Measurements from ENCODE around the gene SNED1.

SNED1 gene

GRCh38 chr2:240997856-240998705 lies at the start of gene SNED1:
SNED1 (plus strand) TSS chr2:240998618; CDS start chr2:240998838, 220 bp downstream.
- ChIA-PET POLR2A (no interaction called here), CTCF (no interaction called here)
- no peak for TF ChIP-seq CTCF (IDR thresholded peaks at IDR 0.05; ENCODE audit: insufficient read depth, low read length, missing control alignments)
- DNase-seq (ENCODE audit: low read depth, low spot score) = no peak
- peak within 1 kb of the TSS; percentile 58 for H3K4me3 ChIP-seq (ENCODE audit: low read depth, low read length)

GRCh38 chr2:240948905-240949790 lies 49.3 kb upstream of the SNED1 start:
- POLR2A ChIA-PET = no interaction called here
- CTCF ChIA-PET = interaction anchor here (1.2 kb wide), 1 partner anchor 36 kb away, joined by 3 read pairs; no protein-coding TSS in a partner anchor
- no peak for TF ChIP-seq CTCF (IDR thresholded peaks at IDR 0.05; ENCODE audit: insufficient read depth, low read length, missing control alignments)
- no peak overlapping the region for H3K4me3 ChIP-seq (ENCODE audit: low read depth, low read length)
- no peak for DNase-seq (ENCODE audit: low read depth, low spot score)

- ChIA-PET POLR2A (no interaction called here), CTCF (interaction anchor here (1.2 kb wide), 1 partner anchor 36 kb away, joined by 3 read pairs; no protein-coding TSS in a partner anchor)
- H3K4me3 ChIP-seq (ENCODE audit: low read depth, low read length) = no peak overlapping the region
- DNase-seq (ENCODE audit: low read depth, low spot score) = no peak
- no peak for TF ChIP-seq CTCF (IDR thresholded peaks at IDR 0.05; ENCODE audit: insufficient read depth, low read length, missing control alignments)
Observed at GRCh38 chr2:240949791-240950705, 48.4 kb upstream of the SNED1 start.

- no peak for DNase-seq (ENCODE audit: low read depth, low spot score)
- TF ChIP-seq CTCF (IDR thresholded peaks at IDR 0.05; ENCODE audit: insufficient read depth, low read length, missing control alignments) = no peak
- CTCF ChIA-PET = interaction anchor here (0.9 kb wide), 1 partner anchor 9 kb away, joined by 3 read pairs; no protein-coding TSS in a partner anchor
- no peak overlapping the region for H3K4me3 ChIP-seq (ENCODE audit: low read depth, low read length)
- POLR2A ChIA-PET = no interaction called here
Observed at GRCh38 chr2:240951045-240951594, 47.3 kb upstream of the SNED1 start.

GRCh38 chr2:240952496-240953246 lies 45.7 kb upstream of the SNED1 start:
- CTCF ChIA-PET = no interaction called here

More at GRCh38 chr2:240952496-240953246, 45.7 kb upstream of the SNED1 start:
- POLR2A ChIA-PET = no interaction called here
- H3K4me3 ChIP-seq (ENCODE audit: low read depth, low read length) = no peak overlapping the region
- DNase-seq (ENCODE audit: low read depth, low spot score) = no peak
- no peak for TF ChIP-seq CTCF (IDR thresholded peaks at IDR 0.05; ENCODE audit: insufficient read depth, low read length, missing control alignments)
